Tibial artery (tissue), 4 donors: Measurements from ENCODE around the gene SYNDIG1.

Experiments
- DNase-seq, 2 donors: peaks; one replicate each; pipeline ENCODE4 v3.0.0-alpha.2; 2019
- H3K27ac ChIP-seq, 2 donors: fragments of 200-600 bp; sonication (generic) in 1 of 2; 1 replicate in 1 of 2; 2 replicates in 1 of 2; pipeline ENCODE4 v1.5.1; 2018 to 2019; ENCODE audit warnings: mild to moderate bottlenecking in 1 of 2
- H3K27me3 ChIP-seq, 2 donors: fragments of 200-600 bp; sonication (generic) in 1 of 2; one replicate each; pipeline versions ENCODE4 v1.5.1 to v1.6.0; 2016 to 2019
- H3K36me3 ChIP-seq, 3 donors: fragments of 200-600 bp; sonication (generic) in 2 of 3; one replicate each; pipeline ENCODE4 v1.5.1; 2016 to 2019; ENCODE audit warnings: mild to moderate bottlenecking in 2 of 3
- H3K4me1 ChIP-seq, 4 donors: fragments of 200-600 bp; sonication (generic) in 2 of 4; 1 replicate in 3 of 4; 2 replicates in 1 of 4; pipeline ENCODE4 v1.5.1; 2016 to 2019
- H3K4me3 ChIP-seq, 2 donors: fragments of 200-600 bp; sonication (generic) in 1 of 2; 1 replicate in 1 of 2; 2 replicates in 1 of 2; pipeline ENCODE4 v1.5.1; 2018 to 2019; ENCODE audit warnings: mild to moderate bottlenecking in 2 of 2
- H3K9me3 ChIP-seq, 3 donors: fragments of 200-600 bp; sonication (generic) in 1 of 3; one replicate each; pipeline ENCODE4 v1.5.1; 2016 to 2019
- intact Hi-C: fragments of 100-400 bp; cut with DNase I; formaldehyde crosslinking; loops from one replicate; pipeline ENCODE4 v1.15.0; 2023; ENCODE audit warnings: low total_unique reads
- TF ChIP-seq, protein P1 (sequence below), 2 experiments: fragments of 200-600 bp in 1 of 2; fragments of 450-650 bp in 1 of 2; IDR thresholded peaks; one replicate each; pipeline ENCODE4 v1.5.1; 2017 to 2019; ENCODE audit warnings: antibody characterized with exemption in 2 of 2, mild to moderate bottlenecking in 1 of 2, moderate library complexity in 1 of 2

Gene SYNDIG1

GRCh38 chr20:24653306-24653705 is 183.9 kb downstream of the SYNDIG1 start:
- Histone ChIP-seq H3K4me3 (no peak overlapping the region), H3K9me3 (no peaks in the 10 kb centered on the region), H3K27ac (no peak overlapping the region), H3K27me3 (no peaks in the 10 kb centered on the region), H3K4me1 (peaks cover 0 to 43% (median 21%) of the 10 kb centered on the region in 4 donors), H3K36me3 (no peaks in the 10 kb centered on the region)
- peak in 1 of 2 donors; percentile 31 for DNase-seq
- TF ChIP-seq, protein P1, sequence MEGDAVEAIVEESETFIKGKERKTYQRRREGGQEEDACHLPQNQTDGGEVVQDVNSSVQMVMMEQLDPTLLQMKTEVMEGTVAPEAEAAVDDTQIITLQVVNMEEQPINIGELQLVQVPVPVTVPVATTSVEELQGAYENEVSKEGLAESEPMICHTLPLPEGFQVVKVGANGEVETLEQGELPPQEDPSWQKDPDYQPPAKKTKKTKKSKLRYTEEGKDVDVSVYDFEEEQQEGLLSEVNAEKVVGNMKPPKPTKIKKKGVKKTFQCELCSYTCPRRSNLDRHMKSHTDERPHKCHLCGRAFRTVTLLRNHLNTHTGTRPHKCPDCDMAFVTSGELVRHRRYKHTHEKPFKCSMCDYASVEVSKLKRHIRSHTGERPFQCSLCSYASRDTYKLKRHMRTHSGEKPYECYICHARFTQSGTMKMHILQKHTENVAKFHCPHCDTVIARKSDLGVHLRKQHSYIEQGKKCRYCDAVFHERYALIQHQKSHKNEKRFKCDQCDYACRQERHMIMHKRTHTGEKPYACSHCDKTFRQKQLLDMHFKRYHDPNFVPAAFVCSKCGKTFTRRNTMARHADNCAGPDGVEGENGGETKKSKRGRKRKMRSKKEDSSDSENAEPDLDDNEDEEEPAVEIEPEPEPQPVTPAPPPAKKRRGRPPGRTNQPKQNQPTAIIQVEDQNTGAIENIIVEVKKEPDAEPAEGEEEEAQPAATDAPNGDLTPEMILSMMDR (IDR thresholded peaks at IDR 0.05) = no peak
- intact Hi-C loops = no loop called here

GRCh38 chr20:24654425-24654824 is 185.0 kb downstream of the SYNDIG1 start:
- no peak for DNase-seq
- H3K4me3 ChIP-seq = no peak overlapping the region
- no peaks in the 10 kb centered on the region for H3K9me3 ChIP-seq
- H3K4me1 ChIP-seq = peaks cover 0 to 52% (median 29%) of the 10 kb centered on the region in 4 donors
- no peaks in the 10 kb centered on the region for H3K36me3 ChIP-seq
- no peak overlapping the region for H3K27ac ChIP-seq
- intact Hi-C loops = no loop called here
- H3K27me3 ChIP-seq = no peaks in the 10 kb centered on the region
- TF ChIP-seq, protein P1 (IDR thresholded peaks at IDR 0.05) = no peak

DNA sequence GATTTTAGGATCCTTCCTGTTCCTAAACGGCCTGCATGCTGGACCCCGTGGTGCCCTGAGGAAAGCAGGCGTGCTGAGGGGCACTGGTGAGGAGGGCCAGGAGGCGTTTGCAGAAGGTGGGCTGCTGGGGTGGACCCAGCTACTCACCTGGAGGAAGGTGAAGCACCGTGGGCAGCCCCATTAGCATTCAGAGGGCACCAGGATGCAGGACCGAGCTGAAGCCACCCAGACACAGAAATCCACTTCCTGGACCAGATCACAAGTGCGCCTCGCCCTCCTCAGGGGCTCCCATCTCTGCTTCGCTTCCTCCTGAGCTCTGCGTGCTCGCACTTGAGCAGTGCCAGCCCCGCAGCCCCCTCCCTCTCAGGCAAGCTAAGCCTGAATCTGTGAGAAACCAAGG is 187.0 kb downstream of the SYNDIG1 start:
- intact Hi-C loops = no loop called here
- Histone ChIP-seq H3K4me1 (peaks cover 0 to 34% (median 27%) of the 10 kb centered on the region in 4 donors), H3K27me3 (no peaks in the 10 kb centered on the region), H3K9me3 (no peaks in the 10 kb centered on the region), H3K4me3 (no peak overlapping the region), H3K36me3 (no peaks in the 10 kb centered on the region), H3K27ac (peak overlapping the region in 1 of 2 donors; percentile 42)
- TF ChIP-seq, protein P1 (IDR thresholded peaks at IDR 0.05) = no peak
- DNase-seq = peak in 1 of 2 donors; percentile 55

- no peaks in the 10 kb centered on the region for H3K9me3 ChIP-seq
- intact Hi-C loops = no loop called here
- no peaks in the 10 kb centered on the region for H3K36me3 ChIP-seq
- TF ChIP-seq, protein P1 (IDR thresholded peaks at IDR 0.05) = peak; percentile 42 to 50
- H3K27me3 ChIP-seq = no peaks in the 10 kb centered on the region
- H3K27ac ChIP-seq = peak overlapping the region; percentile 42 to 59
- H3K4me3 ChIP-seq = no peak overlapping the region
- peaks cover 0 to 30% (median 27%) of the 10 kb centered on the region in 4 donors for H3K4me1 ChIP-seq
- peak; percentile 46 to 86 for DNase-seq
Measured at GRCh38 chr20:24657196-24657595, 187.8 kb downstream of the SYNDIG1 start.

- intact Hi-C loops = no loop called here
- Histone ChIP-seq H3K9me3 (no peaks in the 10 kb centered on the region), H3K27me3 (no peaks in the 10 kb centered on the region), H3K36me3 (no peaks in the 10 kb centered on the region), H3K4me3 (no peak overlapping the region), H3K4me1 (peaks cover 0 to 30% (median 27%) of the 10 kb centered on the region in 4 donors), H3K27ac (peak overlapping the region; percentile 42 to 59)
- peak in 1 of 2 donors; percentile 62 for DNase-seq
- TF ChIP-seq, protein P1 (IDR thresholded peaks at IDR 0.05) = no peak
Measured at GRCh38 chr20:24657878-24658620, 188.6 kb downstream of the SYNDIG1 start.
